Loucy (cell line): Measurements from ENCODE around the gene KLF9.

ENCODE experiments used
- H2AFZ ChIP-seq: fragments of 200-600 bp; sonication (generic); 2 replicates; pipeline ENCODE4 v1.6.0; 2016; ENCODE audit warnings: antibody characterized with exemption, mild to moderate bottlenecking, low read length, moderate library complexity
- H3F3A ChIP-seq: fragments of 200-600 bp; 2 replicates; pipeline ENCODE4 v1.6.0; 2016; ENCODE audit warnings: antibody characterized with exemption, low read depth, mild to moderate bottlenecking
- H3K27me3 ChIP-seq: fragments of 200-600 bp; sonication (generic); 2 replicates; pipeline ENCODE4 v1.6.1; 2014; ENCODE audit warnings: low read length, mild to moderate bottlenecking; ENCODE audit not compliant: insufficient read depth, poor library complexity, severe bottlenecking
- H3K36me3 ChIP-seq: fragments of 200-600 bp; sonication (generic); 2 replicates; pipeline ENCODE4 v1.6.1; 2016; ENCODE audit warnings: low read length; ENCODE audit not compliant: insufficient read depth
- H3K4me1 ChIP-seq: fragments of 200-600 bp; sonication (generic); 2 replicates; pipeline ENCODE4 v1.5.1; 2014; ENCODE audit warnings: low read length, mild to moderate bottlenecking; ENCODE audit not compliant: insufficient read depth, poor library complexity, severe bottlenecking
- H3K4me2 ChIP-seq: fragments of 200-600 bp; sonication (generic); 2 replicates; pipeline ENCODE4 v1.6.0; 2014; ENCODE audit warnings: antibody characterized with exemption, low read length, low read depth, mild to moderate bottlenecking; ENCODE audit not compliant: poor library complexity, severe bottlenecking
- H3K4me3 ChIP-seq: fragments of 200-600 bp; sonication (generic); 2 replicates; pipeline ENCODE4 v1.5.1; 2014; ENCODE audit warnings: low read length, mild to moderate bottlenecking, mixed read lengths; ENCODE audit not compliant: poor library complexity, severe bottlenecking
- H3K79me2 ChIP-seq: fragments of 200-600 bp; sonication (generic); 2 replicates; pipeline ENCODE4 v1.6.1; 2014; ENCODE audit warnings: low read length; ENCODE audit not compliant: insufficient read depth
- H3K9ac ChIP-seq: fragments of 200-600 bp; sonication (generic); 2 replicates; pipeline ENCODE4 v1.6.0; 2014; ENCODE audit warnings: mild to moderate bottlenecking, low read depth, low read length, moderate library complexity; ENCODE audit not compliant: poor library complexity, severe bottlenecking
- H3K9me2 ChIP-seq: fragments of 200-600 bp; sonication (generic); replicated peaks from 2 replicates; pipeline ENCODE4 v1.6.1; 2016; ENCODE audit warnings: low read depth, low read length, mixed read lengths
- H3K9me3 ChIP-seq: fragments of 200-600 bp; sonication (generic); 2 replicates; pipeline ENCODE4 v1.6.1; 2014; ENCODE audit warnings: mild to moderate bottlenecking, antibody characterized with exemption, low read length, low read depth; ENCODE audit not compliant: insufficient read depth
- H4K20me1 ChIP-seq: fragments of 200-600 bp; sonication (generic); 2 replicates; pipeline ENCODE4 v1.6.0; 2014; ENCODE audit warnings: antibody characterized with exemption, low read length, mild to moderate bottlenecking; ENCODE audit not compliant: insufficient read depth, poor library complexity, severe bottlenecking
- EZH2phosphoT487 ChIP-seq: fragments of 200-600 bp; IDR thresholded peaks from 2 replicates; pipeline ENCODE4 v1.6.1; 2018; ENCODE audit warnings: antibody characterized with exemption, mild to moderate bottlenecking, moderate library complexity, borderline replicate concordance
- TF ChIP-seq, protein P1 (sequence below): fragments of 200-600 bp; sonication (generic); conservative IDR thresholded peaks from 2 replicates; pipeline ENCODE4 v1.5.1; 2014; ENCODE audit warnings: mild to moderate bottlenecking, antibody characterized with exemption, low read length

KLF9 gene

DNA sequence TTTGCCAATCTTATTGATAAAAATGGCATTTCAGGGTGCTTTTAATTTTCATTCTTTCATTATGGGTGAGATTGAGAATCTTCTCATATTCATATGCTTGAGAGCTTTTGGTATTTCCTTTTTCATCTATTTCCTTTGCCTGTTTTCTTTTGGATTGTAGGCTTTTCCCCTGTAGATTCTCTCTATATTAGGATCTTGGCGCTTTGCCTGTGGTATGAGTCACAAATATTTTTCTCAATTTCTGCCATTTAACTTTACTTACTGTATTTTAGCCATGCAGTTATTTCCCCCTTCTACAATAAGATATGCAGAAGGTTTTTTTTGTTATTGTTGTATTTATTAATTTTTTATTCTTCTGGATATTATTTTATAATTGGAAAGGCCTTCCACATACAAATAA is 21.5 kb upstream of the KLF9 start:
- H3K4me2 ChIP-seq = no peak overlapping the region
- H2AFZ ChIP-seq = no peak overlapping the region
- no peaks in the 10 kb centered on the region for H3K27me3 ChIP-seq
- no peaks in the 10 kb centered on the region for H3K36me3 ChIP-seq
- peaks cover 7% of the 10 kb centered on the region for H3K4me1 ChIP-seq
- TF ChIP-seq EZH2phosphoT487 = no peak
- TF ChIP-seq, protein P1, sequence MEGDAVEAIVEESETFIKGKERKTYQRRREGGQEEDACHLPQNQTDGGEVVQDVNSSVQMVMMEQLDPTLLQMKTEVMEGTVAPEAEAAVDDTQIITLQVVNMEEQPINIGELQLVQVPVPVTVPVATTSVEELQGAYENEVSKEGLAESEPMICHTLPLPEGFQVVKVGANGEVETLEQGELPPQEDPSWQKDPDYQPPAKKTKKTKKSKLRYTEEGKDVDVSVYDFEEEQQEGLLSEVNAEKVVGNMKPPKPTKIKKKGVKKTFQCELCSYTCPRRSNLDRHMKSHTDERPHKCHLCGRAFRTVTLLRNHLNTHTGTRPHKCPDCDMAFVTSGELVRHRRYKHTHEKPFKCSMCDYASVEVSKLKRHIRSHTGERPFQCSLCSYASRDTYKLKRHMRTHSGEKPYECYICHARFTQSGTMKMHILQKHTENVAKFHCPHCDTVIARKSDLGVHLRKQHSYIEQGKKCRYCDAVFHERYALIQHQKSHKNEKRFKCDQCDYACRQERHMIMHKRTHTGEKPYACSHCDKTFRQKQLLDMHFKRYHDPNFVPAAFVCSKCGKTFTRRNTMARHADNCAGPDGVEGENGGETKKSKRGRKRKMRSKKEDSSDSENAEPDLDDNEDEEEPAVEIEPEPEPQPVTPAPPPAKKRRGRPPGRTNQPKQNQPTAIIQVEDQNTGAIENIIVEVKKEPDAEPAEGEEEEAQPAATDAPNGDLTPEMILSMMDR = no peak
- H4K20me1 ChIP-seq = no peaks in the 10 kb centered on the region
- H3F3A ChIP-seq = no peaks in the 10 kb centered on the region
- H3K9me2 ChIP-seq = no peaks in the 10 kb centered on the region
- H3K9ac ChIP-seq = no peak overlapping the region
- H3K9me3 ChIP-seq = no peaks in the 10 kb centered on the region
- no peaks in the 10 kb centered on the region for H3K79me2 ChIP-seq
- H3K4me3 ChIP-seq = no peak overlapping the region

GRCh38 chr9:70429899-70430298 is 15.4 kb upstream of the KLF9 start:
- Histone ChIP-seq H3K9me2 (no peaks in the 10 kb centered on the region), H3K4me3 (no peak overlapping the region), H4K20me1 (no peaks in the 10 kb centered on the region), H2AFZ (no peak overlapping the region), H3K9me3 (no peaks in the 10 kb centered on the region), H3K79me2 (no peaks in the 10 kb centered on the region), H3K9ac (no peak overlapping the region), H3K27me3 (no peaks in the 10 kb centered on the region), H3K4me2 (no peak overlapping the region), H3K36me3 (no peaks in the 10 kb centered on the region), H3K4me1 (no peaks in the 10 kb centered on the region), H3F3A (no peaks in the 10 kb centered on the region)
- TF ChIP-seq EZH2phosphoT487 = no peak
- TF ChIP-seq, protein P1 = no peak

GRCh38 chr9:70428781-70429180 is 14.3 kb upstream of the KLF9 start:
- H3K4me2 ChIP-seq = no peak overlapping the region
- H3K9me3 ChIP-seq = no peaks in the 10 kb centered on the region
- H3K36me3 ChIP-seq = no peaks in the 10 kb centered on the region
- no peaks in the 10 kb centered on the region for H3K79me2 ChIP-seq
- no peaks in the 10 kb centered on the region for H3K9me2 ChIP-seq
- H3K4me1 ChIP-seq = no peaks in the 10 kb centered on the region
- H3K4me3 ChIP-seq = no peak overlapping the region
- TF ChIP-seq, protein P1 = no peak
- no peak for TF ChIP-seq EZH2phosphoT487
- H3K27me3 ChIP-seq = no peaks in the 10 kb centered on the region
- H3K9ac ChIP-seq = no peak overlapping the region
- H4K20me1 ChIP-seq = no peaks in the 10 kb centered on the region
- no peaks in the 10 kb centered on the region for H3F3A ChIP-seq
- no peak overlapping the region for H2AFZ ChIP-seq
